Naive B cell (primary cell): Measurements from ENCODE around the gene ESRRG. TPM values are rescaled to one million over a fixed set of nuclear protein-coding genes. Genes with fewer than 3 reads are reported as not detected.

Source experiments
- ATAC-seq, 2 donors: fragments of 150-1000 bp; cut with Tn5 transposase; 2 replicates each; pipeline ENCODE4 v1.10.0; 2021; ENCODE audit warnings: low read depth in 2 of 2, mild to moderate bottlenecking in 2 of 2, moderate library complexity in 2 of 2
- DNase-seq: peaks from one replicate; pipeline ENCODE4 v3.0.0; 2022
- H3K27ac Mint-ChIP-seq, 6 donors: one replicate each; pipeline ENCODE4 v1.8.0; 2020 to 2022; ENCODE audit warnings: mild to moderate bottlenecking in 6 of 6, mixed read lengths in 6 of 6, moderate library complexity in 5 of 6, inconsistent platforms in 2 of 6
- H3K27me3 Mint-ChIP-seq, 3 donors: one replicate each; pipeline ENCODE4 v1.8.0; 2021 to 2022; ENCODE audit warnings: mixed read lengths in 3 of 3, mild to moderate bottlenecking in 1 of 3
- H3K36me3 Mint-ChIP-seq, 2 donors: one replicate each; pipeline ENCODE4 v1.8.0; 2020 to 2022; ENCODE audit warnings: mixed read lengths in 2 of 2, inconsistent platforms in 1 of 2, mild to moderate bottlenecking in 1 of 2
- H3K4me1 Mint-ChIP-seq, 3 donors: one replicate each; pipeline ENCODE4 v1.8.0; 2020 to 2022; ENCODE audit warnings: mixed read lengths in 3 of 3, inconsistent platforms in 1 of 3, mild to moderate bottlenecking in 1 of 3, moderate library complexity in 1 of 3
- H3K4me3 Mint-ChIP-seq, 8 donors: one replicate each; pipeline ENCODE4 v1.8.0; 2020 to 2022; ENCODE audit warnings: mild to moderate bottlenecking in 8 of 8, mixed read lengths in 8 of 8, moderate library complexity in 8 of 8, inconsistent platforms in 2 of 8
- H3K9me3 Mint-ChIP-seq, 7 donors: one replicate each; pipeline ENCODE4 v1.8.0; 2020 to 2022; ENCODE audit warnings: mixed read lengths in 7 of 7, mild to moderate bottlenecking in 5 of 7, inconsistent platforms in 2 of 7, moderate library complexity in 1 of 7
- polyA plus RNA-seq, 6 donors: library from polyadenylated mRNA; unstranded; fragments of 300-500 nt; fragmentation: Illumina TruSeq; gene quantifications; one replicate each; pipeline ENCODE4 v1.2.3, GENCODE V29; 2021; ENCODE audit warnings: low read depth in 6 of 6

The ESRRG gene
- polyA plus RNA-seq, 6 donors from 2014 or later, result not detected

GRCh38 chr1:216688127-216688657 is 35.0 kb downstream of the ESRRG start:
- Mint-ChIP-seq H3K27ac (no peak overlapping the region), H3K9me3 (no peaks in the 10 kb centered on the region), H3K36me3 (no peaks in the 10 kb centered on the region), H3K4me3 (no peak overlapping the region), H3K27me3 (no peaks in the 10 kb centered on the region), H3K4me1 (no peaks in the 10 kb centered on the region)
- DNase-seq (no peak), ATAC-seq (no peak)

GRCh38 chr1:216686860-216687766 is 36.1 kb downstream of the ESRRG start:
- Mint-ChIP-seq H3K4me1 (no peaks in the 10 kb centered on the region), H3K36me3 (no peaks in the 10 kb centered on the region), H3K27me3 (no peaks in the 10 kb centered on the region), H3K27ac (no peak overlapping the region), H3K9me3 (no peaks in the 10 kb centered on the region), H3K4me3 (no peak overlapping the region)
- DNase-seq, result no peak
- ATAC-seq, result no peak

- no peaks in the 10 kb centered on the region for H3K4me1 Mint-ChIP-seq
- no peak overlapping the region for H3K27ac Mint-ChIP-seq
- peaks cover 0 to 6% (median 0%) of the 10 kb centered on the region in 7 donors for H3K9me3 Mint-ChIP-seq
- H3K36me3 Mint-ChIP-seq, result no peaks in the 10 kb centered on the region
- no peak overlapping the region for H3K4me3 Mint-ChIP-seq
- DNase-seq (no peak), ATAC-seq (no peak)
- H3K27me3 Mint-ChIP-seq, result no peaks in the 10 kb centered on the region
Measured at GRCh38 chr1:216682752-216683151, 40.5 kb downstream of the ESRRG start.

- H3K27ac Mint-ChIP-seq, result no peak overlapping the region
- H3K36me3 Mint-ChIP-seq, result no peaks in the 10 kb centered on the region
- DNase-seq (no peak), ATAC-seq (no peak)
- no peaks in the 10 kb centered on the region for H3K27me3 Mint-ChIP-seq
- H3K4me3 Mint-ChIP-seq, result no peak overlapping the region
- peaks cover 0 to 6% (median 0%) of the 10 kb centered on the region in 7 donors for H3K9me3 Mint-ChIP-seq
- no peaks in the 10 kb centered on the region for H3K4me1 Mint-ChIP-seq
Measured at GRCh38 chr1:216679108-216679507, 44.1 kb downstream of the ESRRG start.

- H3K27me3 Mint-ChIP-seq, result no peaks in the 10 kb centered on the region
- no peak overlapping the region for H3K4me3 Mint-ChIP-seq
- H3K4me1 Mint-ChIP-seq, result no peaks in the 10 kb centered on the region
- peaks cover 0 to 3% (median 0%) of the 10 kb centered on the region in 7 donors for H3K9me3 Mint-ChIP-seq
- DNase-seq (no peak), ATAC-seq (no peak)
- no peak overlapping the region for H3K27ac Mint-ChIP-seq
- H3K36me3 Mint-ChIP-seq, result no peaks in the 10 kb centered on the region
Measured at GRCh38 chr1:216670118-216670883, 52.9 kb downstream of the ESRRG start.

- H3K36me3 Mint-ChIP-seq, result no peaks in the 10 kb centered on the region
- no peak overlapping the region for H3K27ac Mint-ChIP-seq
- no peaks in the 10 kb centered on the region for H3K27me3 Mint-ChIP-seq
- H3K4me3 Mint-ChIP-seq, result no peak overlapping the region
- no peaks in the 10 kb centered on the region for H3K4me1 Mint-ChIP-seq
- no peak for ATAC-seq
- no peak for DNase-seq
- H3K9me3 Mint-ChIP-seq, result no peaks in the 10 kb centered on the region
Measured at GRCh38 chr1:216666441-216666840, 56.8 kb downstream of the ESRRG start.

GRCh38 chr1:216665856-216666255 is 57.4 kb downstream of the ESRRG start:
- H3K36me3 Mint-ChIP-seq, result no peaks in the 10 kb centered on the region
- ATAC-seq (no peak), DNase-seq (no peak)
- H3K4me3 Mint-ChIP-seq, result no peak overlapping the region
- H3K27ac Mint-ChIP-seq, result no peak overlapping the region
- no peaks in the 10 kb centered on the region for H3K9me3 Mint-ChIP-seq
- no peaks in the 10 kb centered on the region for H3K27me3 Mint-ChIP-seq
- H3K4me1 Mint-ChIP-seq, result no peaks in the 10 kb centered on the region

- no peaks in the 10 kb centered on the region for H3K4me1 Mint-ChIP-seq
- no peaks in the 10 kb centered on the region for H3K9me3 Mint-ChIP-seq
- H3K4me3 Mint-ChIP-seq, result no peak overlapping the region
- no peak overlapping the region for H3K27ac Mint-ChIP-seq
- H3K27me3 Mint-ChIP-seq, result no peaks in the 10 kb centered on the region
- no peaks in the 10 kb centered on the region for H3K36me3 Mint-ChIP-seq
- DNase-seq (no peak), ATAC-seq (no peak)
Measured at GRCh38 chr1:216665406-216665805, 57.8 kb downstream of the ESRRG start.

- H3K4me1 Mint-ChIP-seq, result no peaks in the 10 kb centered on the region
- DNase-seq (no peak), ATAC-seq (no peak)
- H3K4me3 Mint-ChIP-seq, result no peak overlapping the region
- no peak overlapping the region for H3K27ac Mint-ChIP-seq
- H3K9me3 Mint-ChIP-seq, result no peaks in the 10 kb centered on the region
- H3K27me3 Mint-ChIP-seq, result no peaks in the 10 kb centered on the region
- no peaks in the 10 kb centered on the region for H3K36me3 Mint-ChIP-seq
Measured at GRCh38 chr1:216662681-216663080, 60.5 kb downstream of the ESRRG start.

- no peaks in the 10 kb centered on the region for H3K27me3 Mint-ChIP-seq
- H3K27ac Mint-ChIP-seq, result no peak overlapping the region
- H3K4me3 Mint-ChIP-seq, result no peak overlapping the region
- ATAC-seq (no peak), DNase-seq (no peak)
- no peaks in the 10 kb centered on the region for H3K36me3 Mint-ChIP-seq
- H3K4me1 Mint-ChIP-seq, result no peaks in the 10 kb centered on the region
- no peaks in the 10 kb centered on the region for H3K9me3 Mint-ChIP-seq
Measured at GRCh38 chr1:216660561-216660960, 62.7 kb downstream of the ESRRG start.

- H3K36me3 Mint-ChIP-seq, result no peaks in the 10 kb centered on the region
- H3K27ac Mint-ChIP-seq, result no peak overlapping the region
- H3K27me3 Mint-ChIP-seq, result no peaks in the 10 kb centered on the region
- ATAC-seq (no peak), DNase-seq (no peak)
- H3K4me1 Mint-ChIP-seq, result no peaks in the 10 kb centered on the region
- no peaks in the 10 kb centered on the region for H3K9me3 Mint-ChIP-seq
- no peak overlapping the region for H3K4me3 Mint-ChIP-seq
Measured at GRCh38 chr1:216653001-216653400, 70.2 kb downstream of the ESRRG start.

GRCh38 chr1:216651826-216652418 is 71.3 kb downstream of the ESRRG start:
- peaks cover 0 to 2% (median 0%) of the 10 kb centered on the region in 7 donors for H3K9me3 Mint-ChIP-seq
- no peaks in the 10 kb centered on the region for H3K36me3 Mint-ChIP-seq
- no peak overlapping the region for H3K4me3 Mint-ChIP-seq
- H3K4me1 Mint-ChIP-seq, result no peaks in the 10 kb centered on the region
- H3K27ac Mint-ChIP-seq, result no peak overlapping the region
- DNase-seq (no peak), ATAC-seq (no peak)
- H3K27me3 Mint-ChIP-seq, result no peaks in the 10 kb centered on the region

- Mint-ChIP-seq H3K27ac (no peak overlapping the region), H3K9me3 (peaks cover 0 to 2% (median 0%) of the 10 kb centered on the region in 7 donors), H3K27me3 (no peaks in the 10 kb centered on the region), H3K36me3 (no peaks in the 10 kb centered on the region), H3K4me3 (no peak overlapping the region), H3K4me1 (no peaks in the 10 kb centered on the region)
- DNase-seq (no peak), ATAC-seq (no peak)
Measured at GRCh38 chr1:216643176-216643575, 80.1 kb downstream of the ESRRG start.
